Effector CD4-positive, alpha-beta T cell (primary cell): ENCODE measurements around the gene NTM.

Experiments
- DNase-seq: peaks from one replicate; pipeline ENCODE4 v3.0.0-alpha.2; 2020

Gene NTM

DNA sequence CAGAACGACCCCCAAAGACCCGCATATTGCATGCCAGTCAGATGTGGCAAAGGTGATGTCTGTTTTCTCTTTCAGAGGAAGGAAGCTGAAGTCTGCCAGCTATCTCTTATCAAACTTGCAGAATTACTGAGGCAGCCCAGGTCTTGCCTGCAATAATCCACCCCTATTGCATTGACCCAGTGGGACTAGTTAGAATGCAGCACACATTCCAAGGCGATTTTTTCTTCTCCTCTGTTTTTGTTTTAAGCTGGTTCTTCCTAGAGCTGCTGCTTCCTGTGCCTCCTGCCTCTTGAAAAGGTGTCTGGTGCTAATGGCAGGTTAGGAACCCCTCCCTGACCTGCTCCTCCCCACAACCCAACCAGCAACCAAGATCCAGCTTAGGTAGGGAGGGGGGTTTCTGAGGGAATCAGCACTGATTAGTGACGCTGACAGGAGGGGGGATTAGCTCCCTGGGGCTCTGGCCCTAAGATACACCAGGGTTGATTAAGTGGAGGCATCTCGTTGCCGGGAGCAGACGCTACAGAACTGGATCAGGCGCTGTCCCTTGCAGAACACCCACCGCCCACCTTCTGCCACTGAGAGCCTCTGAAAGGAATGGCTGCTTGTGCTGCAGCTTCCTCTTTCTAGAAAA is 2.8 kb downstream of the NTM start:
- no peak for DNase-seq

- DNase-seq: no peak
These were observed 3.3 kb downstream of the NTM start for GRCh38 chr11:131373756-131374155.

DNA sequence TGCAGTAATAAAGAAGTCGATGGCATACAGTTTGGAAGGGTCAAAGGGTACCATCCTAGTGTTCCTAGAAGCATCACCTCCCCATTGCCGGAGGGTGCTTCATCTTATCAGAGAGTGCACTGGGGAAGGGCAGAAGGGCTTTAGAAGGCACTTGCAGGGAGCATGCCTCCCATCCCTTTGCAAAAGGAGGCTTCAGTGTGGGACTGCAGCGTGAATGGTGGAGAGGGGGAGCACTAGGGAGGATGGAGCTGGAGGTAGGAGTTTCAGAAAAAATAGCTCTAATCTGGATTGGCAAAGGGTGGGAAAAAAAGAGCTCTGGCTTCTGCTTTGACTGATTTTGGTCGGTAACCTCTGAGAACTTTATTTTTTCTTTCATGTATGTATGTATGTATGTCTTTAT is 5.0 kb downstream of the NTM start:
- DNase-seq: no peak

- no peak for DNase-seq
These were observed 5.5 kb downstream of the NTM start for GRCh38 chr11:131375915-131376314.

GRCh38 chr11:131378931-131379330 is 8.5 kb downstream of the NTM start:
- no peak for DNase-seq

- DNase-seq: no peak
These were observed 15.5 kb downstream of the NTM start for GRCh38 chr11:131385763-131386390.

DNA sequence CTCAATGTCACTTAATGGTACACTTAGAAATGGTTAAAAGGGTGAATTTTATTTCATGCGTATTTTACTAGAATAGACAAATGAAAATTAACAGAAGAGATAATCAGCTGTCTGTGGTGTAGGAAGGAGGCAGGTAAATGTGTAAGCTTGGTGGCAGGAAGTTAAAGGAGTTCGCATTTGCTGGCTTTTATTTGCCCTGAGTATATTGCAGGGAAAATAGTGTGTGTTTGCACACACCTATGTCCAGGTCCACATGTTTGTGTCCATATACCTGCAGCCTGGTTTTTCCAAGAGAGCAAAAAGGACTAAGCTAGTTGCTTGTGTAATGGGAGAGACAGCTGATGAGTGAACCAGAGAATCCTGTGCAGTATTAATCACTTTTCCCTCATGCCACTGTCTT is 16.0 kb downstream of the NTM start:
- DNase-seq: no peak

DNA sequence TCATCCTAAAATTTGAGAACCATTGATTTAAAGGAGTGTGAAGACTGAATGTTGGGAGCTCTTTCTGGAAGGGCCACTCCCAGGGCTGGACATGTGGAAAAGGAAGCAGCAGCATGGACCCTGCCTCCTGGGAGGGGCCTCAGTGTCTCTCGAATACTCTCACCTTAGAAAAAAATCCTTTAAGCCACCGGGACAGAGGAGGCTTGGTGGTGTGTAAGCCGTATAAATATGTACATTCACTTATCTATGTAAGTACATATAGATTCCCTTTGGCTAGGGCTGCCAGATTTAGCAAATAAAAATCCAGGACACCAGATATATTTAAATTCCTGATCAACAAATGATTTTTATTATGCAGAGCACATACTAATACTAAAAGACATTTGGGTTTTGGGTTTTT is 17.6 kb downstream of the NTM start:
- DNase-seq: no peak

DNA sequence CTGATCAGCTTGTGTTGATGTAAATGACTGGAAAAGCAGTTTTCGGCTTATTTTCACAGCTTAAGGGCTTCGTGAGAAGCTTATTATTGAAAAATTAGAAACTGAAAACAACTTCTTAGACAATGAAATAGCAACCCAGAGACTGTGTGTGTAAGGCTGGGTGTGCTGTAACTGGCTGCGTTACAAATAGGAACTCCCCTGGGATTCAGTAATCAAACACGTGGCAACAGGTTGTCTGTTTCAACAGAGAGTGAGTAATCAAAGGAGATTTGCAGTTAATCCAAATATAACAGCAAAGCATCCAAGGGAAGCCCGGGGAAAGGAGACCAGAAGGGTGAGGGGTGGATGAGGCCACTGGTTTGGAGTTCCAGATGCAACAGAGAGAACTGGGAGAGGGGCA is 19.2 kb downstream of the NTM start:
- DNase-seq: no peak

DNA sequence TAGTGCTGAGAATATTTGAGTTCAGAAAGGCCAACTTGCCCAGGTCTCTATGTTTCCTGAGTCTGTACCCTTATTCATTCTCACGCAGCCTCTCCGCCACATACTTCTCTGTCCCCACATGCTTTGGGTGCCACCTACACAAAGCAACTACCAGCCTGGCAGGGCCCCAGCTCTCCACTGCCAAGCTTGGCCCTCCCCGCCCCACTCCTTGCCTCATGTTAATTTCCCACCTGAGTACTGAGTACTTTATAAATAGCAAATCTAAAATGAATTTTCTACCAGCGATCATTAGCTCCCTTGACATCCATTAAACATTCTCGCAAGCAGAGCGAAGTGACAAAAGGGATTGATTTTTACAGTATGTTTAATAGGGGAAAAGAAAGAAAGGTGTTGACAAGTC is 20.8 kb downstream of the NTM start:
- DNase-seq: no peak

DNA sequence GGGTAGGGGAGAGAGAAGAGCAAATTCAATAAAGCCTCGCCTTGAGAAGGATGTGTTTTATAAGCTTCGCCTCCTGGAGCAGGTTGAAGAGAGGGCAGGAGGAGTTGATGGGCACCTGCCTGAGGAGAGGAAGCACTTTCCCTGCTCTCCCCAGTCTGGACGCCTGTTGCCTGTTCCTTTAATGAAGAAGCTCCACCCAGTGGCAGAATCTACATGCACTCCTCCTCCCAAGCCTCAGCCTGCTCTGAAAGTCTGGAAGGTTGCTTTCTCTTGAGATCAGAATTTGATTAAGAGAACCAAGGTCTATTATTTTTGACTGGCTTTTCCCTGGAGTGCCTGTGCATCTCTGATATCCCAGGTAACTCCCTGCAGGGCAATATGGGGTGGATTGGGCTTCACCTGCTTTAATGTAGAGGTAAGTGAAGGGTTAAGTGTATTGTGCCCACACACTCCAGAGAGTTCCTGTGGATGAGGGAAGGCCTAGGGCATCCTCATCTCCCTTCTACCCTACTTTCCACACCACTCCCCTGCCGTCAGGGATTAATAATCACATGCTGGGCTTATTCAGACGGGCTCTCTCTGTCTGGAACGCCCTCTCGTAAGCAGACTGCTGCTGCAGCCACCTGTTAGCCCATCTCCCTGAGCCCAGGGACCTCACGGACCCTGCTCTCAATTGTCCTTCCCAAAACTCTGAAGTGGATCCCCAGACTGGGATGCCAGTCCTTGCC is 22.3 kb downstream of the NTM start:
- no peak for DNase-seq

DNA sequence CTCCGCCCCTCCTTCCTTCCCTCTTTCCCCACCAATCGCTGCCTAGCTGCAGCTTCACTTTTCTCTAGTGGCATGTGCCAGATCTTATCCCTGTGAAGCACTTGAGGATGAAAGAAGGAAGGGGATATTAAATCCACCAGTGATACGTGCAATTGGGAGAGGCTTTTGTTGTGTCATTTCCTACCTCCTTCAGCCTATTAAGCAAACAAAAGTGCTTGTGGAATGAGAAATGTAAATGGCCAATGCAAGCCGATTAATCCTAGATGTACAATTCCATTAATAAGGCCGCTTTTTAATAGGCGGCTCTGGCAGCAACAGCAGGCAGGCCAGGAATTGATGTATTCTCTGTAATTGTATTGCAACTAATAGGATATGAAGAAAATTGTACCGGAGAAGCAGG is 23.3 kb downstream of the NTM start:
- no peak for DNase-seq

- no peak for DNase-seq
These were observed 27.3 kb downstream of the NTM start for GRCh38 chr11:131397675-131398074.

DNA sequence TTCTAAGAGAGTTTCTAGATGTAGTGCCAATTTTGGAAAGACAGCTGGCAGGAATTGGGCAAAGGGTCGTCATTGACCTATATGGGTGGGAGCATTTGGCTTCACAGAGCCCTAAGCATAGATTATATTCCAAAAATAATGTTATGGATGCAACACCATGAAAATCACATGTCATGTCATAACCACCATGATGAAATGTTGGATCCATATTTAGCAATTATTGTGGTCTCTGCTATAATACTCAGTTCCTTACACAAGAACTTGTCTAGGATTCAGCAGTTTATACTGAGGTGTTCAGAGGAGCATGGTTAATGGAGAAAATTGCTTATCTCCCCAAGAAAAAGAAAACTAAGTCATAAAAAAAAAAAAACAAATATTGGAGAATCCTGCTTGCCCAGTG is 31.6 kb downstream of the NTM start:
- no peak for DNase-seq

- DNase-seq: no peak
These were observed 33.6 kb downstream of the NTM start for GRCh38 chr11:131404010-131404409.

- DNase-seq: no peak
These were observed 37.7 kb downstream of the NTM start for GRCh38 chr11:131408025-131408640.

DNA sequence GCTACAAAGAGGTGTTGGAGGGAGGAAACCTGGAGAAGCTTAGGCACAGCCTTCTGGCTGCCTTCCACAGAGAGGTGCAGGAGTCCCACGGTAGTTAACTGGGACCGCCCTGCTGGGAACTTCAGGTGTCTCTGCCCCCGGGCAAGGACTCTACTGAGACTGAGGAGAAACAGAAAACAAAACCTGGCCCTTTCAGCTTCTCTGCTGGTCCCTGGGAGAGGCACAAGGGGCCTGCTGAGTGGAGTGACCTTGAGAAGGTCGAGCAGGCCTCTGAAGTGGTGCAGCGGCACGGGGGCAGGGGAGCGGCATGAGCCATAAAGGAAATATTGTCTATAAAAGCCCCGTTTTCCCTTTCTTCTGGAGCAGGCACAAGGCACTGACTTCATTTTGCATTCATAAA is 38.9 kb downstream of the NTM start:
- DNase-seq: no peak

DNA sequence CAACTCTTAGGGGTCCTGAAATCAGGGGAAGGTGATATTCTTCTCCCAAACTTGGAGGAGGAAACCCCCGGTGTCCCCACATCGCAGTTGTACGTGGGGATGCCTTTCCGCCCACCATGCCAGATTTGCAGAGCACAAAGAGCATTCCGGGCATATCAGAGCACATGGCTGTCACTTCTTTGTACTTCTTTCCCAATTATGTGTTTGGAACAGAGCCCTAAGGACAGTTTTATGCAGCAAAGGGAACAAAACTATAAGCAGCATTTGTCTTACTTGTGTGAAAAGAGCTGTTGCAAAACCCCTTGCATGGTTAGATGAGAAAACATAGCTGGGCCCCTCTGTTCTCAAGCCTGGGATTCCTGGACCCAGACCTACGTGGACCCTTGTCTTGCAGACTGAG is 41.2 kb downstream of the NTM start:
- no peak for DNase-seq

DNA sequence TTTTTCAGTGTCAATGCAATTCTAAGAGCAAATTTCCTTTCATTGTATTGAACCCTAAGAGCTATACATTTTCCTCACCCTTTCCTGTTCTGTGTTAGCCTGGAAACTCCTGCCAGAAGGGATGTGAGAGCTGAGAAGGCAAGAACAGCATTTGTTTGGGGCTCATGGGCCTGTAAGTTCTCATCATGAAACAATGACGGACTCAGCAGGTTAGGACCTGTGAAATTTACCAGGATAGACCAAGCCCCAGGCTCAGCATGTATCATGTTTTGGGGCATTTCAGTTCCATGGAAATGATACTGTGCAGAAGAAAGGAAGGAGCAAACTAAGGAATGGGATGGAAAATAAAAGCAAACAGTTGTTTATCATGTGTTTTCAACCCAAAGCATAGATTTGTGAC is 41.6 kb downstream of the NTM start:
- DNase-seq: no peak

GRCh38 chr11:131413217-131413616 is 42.8 kb downstream of the NTM start:
- no peak for DNase-seq

GRCh38 chr11:131418189-131418588 is 47.8 kb downstream of the NTM start:
- DNase-seq: no peak

- no peak for DNase-seq
These were observed 50.8 kb downstream of the NTM start for GRCh38 chr11:131421066-131421855.

DNA sequence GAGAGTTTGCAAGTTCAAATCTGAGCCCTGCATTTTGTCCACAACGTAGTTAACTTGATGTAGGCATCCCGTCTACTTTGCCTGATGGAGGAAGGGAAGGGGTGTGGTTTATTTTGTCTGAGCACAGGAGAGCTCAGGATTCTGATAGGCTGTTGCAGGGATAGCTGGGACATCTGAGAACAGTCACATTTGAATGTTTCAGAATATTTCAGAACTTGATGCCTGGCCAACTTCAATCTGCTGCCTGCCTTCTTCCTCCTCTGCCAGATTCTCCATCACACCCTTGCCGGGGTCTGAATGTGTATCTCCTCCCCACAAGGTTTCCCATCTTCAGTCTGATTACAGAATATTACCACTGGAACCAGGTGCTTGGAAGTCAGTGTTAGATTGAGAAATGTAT is 51.6 kb downstream of the NTM start:
- DNase-seq: no peak
